ENCODE measurements around the gene ADAM19.

ADAM19 gene

GRCh38 chr5:157524887-157525286, 50.7 kb downstream of the ADAM19 start:
- no peak for DNase-seq (ENCODE audit: low read depth, low spot score)
- no peak overlapping the region for H3K9ac ChIP-seq (ENCODE audit: insufficient read length)
- H3K4me3 ChIP-seq: no peak overlapping the region
- no peaks in the 10 kb centered on the region for H3K9me3 ChIP-seq (ENCODE audit: low read depth, low read length)
- H3K27ac ChIP-seq: no peak overlapping the region
- TF ChIP-seq POLR2AphosphoS5 (IDR thresholded peaks at IDR 0.05; ENCODE audit: borderline replicate concordance, low read depth, low read length) (no peak), FOXP2 (optimal IDR thresholded peaks at IDR 0.05; ENCODE audit: control extremely low read depth, extremely low read length, insufficient read depth) (no peak), EZH2 (IDR thresholded peaks at IDR 0.05) (no peak)
- no peaks in the 10 kb centered on the region for H3K36me3 ChIP-seq (ENCODE audit: insufficient read depth, low read length)

GRCh38 chr5:157523976-157524375, 51.6 kb downstream of the ADAM19 start:
- Histone ChIP-seq H3K9ac (ENCODE audit: insufficient read length) (no peak overlapping the region), H3K36me3 (ENCODE audit: insufficient read depth, low read length) (no peaks in the 10 kb centered on the region), H3K27ac (no peak overlapping the region), H3K9me3 (ENCODE audit: low read depth, low read length) (no peaks in the 10 kb centered on the region), H3K4me3 (no peak overlapping the region)
- TF ChIP-seq FOXP2 (optimal IDR thresholded peaks at IDR 0.05; ENCODE audit: control extremely low read depth, extremely low read length, insufficient read depth) (no peak), EZH2 (IDR thresholded peaks at IDR 0.05) (no peak), POLR2AphosphoS5 (IDR thresholded peaks at IDR 0.05; ENCODE audit: borderline replicate concordance, low read depth, low read length) (no peak)
- DNase-seq (ENCODE audit: low read depth, low spot score): no peak

GRCh38 chr5:157521704-157522029, 53.9 kb downstream of the ADAM19 start:
- Histone ChIP-seq H3K27ac (no peak overlapping the region), H3K4me3 (no peak overlapping the region), H3K9ac (ENCODE audit: insufficient read length) (no peak overlapping the region), H3K36me3 (ENCODE audit: insufficient read depth, low read length) (no peaks in the 10 kb centered on the region), H3K9me3 (ENCODE audit: low read depth, low read length) (no peaks in the 10 kb centered on the region)
- DNase-seq (ENCODE audit: low read depth, low spot score): no peak
- TF ChIP-seq FOXP2 (optimal IDR thresholded peaks at IDR 0.05; ENCODE audit: control extremely low read depth, extremely low read length, insufficient read depth) (no peak), POLR2AphosphoS5 (IDR thresholded peaks at IDR 0.05; ENCODE audit: borderline replicate concordance, low read depth, low read length) (no peak), EZH2 (IDR thresholded peaks at IDR 0.05) (no peak)

GRCh38 chr5:157520911-157521703, 54.5 kb downstream of the ADAM19 start:
- no peaks in the 10 kb centered on the region for H3K9me3 ChIP-seq (ENCODE audit: low read depth, low read length)
- no peak overlapping the region for H3K9ac ChIP-seq (ENCODE audit: insufficient read length)
- DNase-seq (ENCODE audit: low read depth, low spot score): no peak
- H3K27ac ChIP-seq: no peak overlapping the region
- TF ChIP-seq EZH2 (IDR thresholded peaks at IDR 0.05) (no peak), POLR2AphosphoS5 (IDR thresholded peaks at IDR 0.05; ENCODE audit: borderline replicate concordance, low read depth, low read length) (no peak), FOXP2 (optimal IDR thresholded peaks at IDR 0.05; ENCODE audit: control extremely low read depth, extremely low read length, insufficient read depth) (no peak)
- H3K36me3 ChIP-seq (ENCODE audit: insufficient read depth, low read length): no peaks in the 10 kb centered on the region
- H3K4me3 ChIP-seq: no peak overlapping the region

- TF ChIP-seq EZH2 (IDR thresholded peaks at IDR 0.05) (no peak), POLR2AphosphoS5 (IDR thresholded peaks at IDR 0.05; ENCODE audit: borderline replicate concordance, low read depth, low read length) (no peak), FOXP2 (optimal IDR thresholded peaks at IDR 0.05; ENCODE audit: control extremely low read depth, extremely low read length, insufficient read depth) (no peak)
- no peak overlapping the region for H3K27ac ChIP-seq
- no peak overlapping the region for H3K4me3 ChIP-seq
- no peaks in the 10 kb centered on the region for H3K36me3 ChIP-seq (ENCODE audit: insufficient read depth, low read length)
- no peak overlapping the region for H3K9ac ChIP-seq (ENCODE audit: insufficient read length)
- no peak for DNase-seq (ENCODE audit: low read depth, low spot score)
- no peaks in the 10 kb centered on the region for H3K9me3 ChIP-seq (ENCODE audit: low read depth, low read length)
Measured at GRCh38 chr5:157519579-157520253, 55.9 kb downstream of the ADAM19 start.

GRCh38 chr5:157518963-157519362, 56.6 kb downstream of the ADAM19 start:
- no peaks in the 10 kb centered on the region for H3K36me3 ChIP-seq (ENCODE audit: insufficient read depth, low read length)

GRCh38 chr5:157516626-157517325, 58.8 kb downstream of the ADAM19 start:
- no peaks in the 10 kb centered on the region for H3K9me3 ChIP-seq (ENCODE audit: low read depth, low read length)
- no peak for TF ChIP-seq POLR2AphosphoS5 (IDR thresholded peaks at IDR 0.05; ENCODE audit: borderline replicate concordance, low read depth, low read length)
- TF ChIP-seq FOXP2 (optimal IDR thresholded peaks at IDR 0.05; ENCODE audit: control extremely low read depth, extremely low read length, insufficient read depth): no peak
- no peak for TF ChIP-seq EZH2 (IDR thresholded peaks at IDR 0.05)
- H3K27ac ChIP-seq: no peak overlapping the region
- no peak overlapping the region for H3K9ac ChIP-seq (ENCODE audit: insufficient read length)
- DNase-seq (ENCODE audit: low read depth, low spot score): no peak
- H3K4me3 ChIP-seq: no peak overlapping the region
- H3K36me3 ChIP-seq (ENCODE audit: insufficient read depth, low read length): no peaks in the 10 kb centered on the region

More at GRCh38 chr5:157518963-157519362, 56.6 kb downstream of the ADAM19 start:
- Histone ChIP-seq H3K4me3 (no peak overlapping the region), H3K9me3 (ENCODE audit: low read depth, low read length) (no peaks in the 10 kb centered on the region), H3K9ac (ENCODE audit: insufficient read length) (no peak overlapping the region), H3K27ac (no peak overlapping the region)
- TF ChIP-seq EZH2 (IDR thresholded peaks at IDR 0.05) (no peak), FOXP2 (optimal IDR thresholded peaks at IDR 0.05; ENCODE audit: control extremely low read depth, extremely low read length, insufficient read depth) (no peak), POLR2AphosphoS5 (IDR thresholded peaks at IDR 0.05; ENCODE audit: borderline replicate concordance, low read depth, low read length) (no peak)
- no peak for DNase-seq (ENCODE audit: low read depth, low spot score)

GRCh38 chr5:157516006-157516405, 59.6 kb downstream of the ADAM19 start:
- Histone ChIP-seq H3K4me3 (no peak overlapping the region), H3K9ac (ENCODE audit: insufficient read length) (no peak overlapping the region), H3K36me3 (ENCODE audit: insufficient read depth, low read length) (no peaks in the 10 kb centered on the region), H3K27ac (no peak overlapping the region), H3K9me3 (ENCODE audit: low read depth, low read length) (no peaks in the 10 kb centered on the region)
- TF ChIP-seq POLR2AphosphoS5 (IDR thresholded peaks at IDR 0.05; ENCODE audit: borderline replicate concordance, low read depth, low read length) (no peak), EZH2 (IDR thresholded peaks at IDR 0.05) (no peak), FOXP2 (optimal IDR thresholded peaks at IDR 0.05; ENCODE audit: control extremely low read depth, extremely low read length, insufficient read depth) (no peak)
- no peak for DNase-seq (ENCODE audit: low read depth, low spot score)
